IPS DF 6.9 (cell line): ENCODE measurements around the gene PHTF2.

Experiments used
- DNase-seq: peaks from one replicate; pipeline ENCODE4 v3.0.0-alpha.2; 2013; ENCODE audit warnings: low read depth, low spot score
- H3K27ac ChIP-seq: one replicate; pipeline ENCODE4 v1.5.1; 2013; ENCODE audit warnings: low read length, control low read depth
- H3K27me3 ChIP-seq: 2 replicates; pipeline ENCODE4 v1.6.1; 2013; ENCODE audit warnings: mild to moderate bottlenecking, low read length; ENCODE audit not compliant: control insufficient read depth, insufficient read depth
- H3K36me3 ChIP-seq: 2 replicates; pipeline ENCODE4 v1.6.1; 2013; ENCODE audit warnings: low read length; ENCODE audit not compliant: control insufficient read depth, insufficient read depth
- H3K4me1 ChIP-seq: 2 replicates; pipeline ENCODE4 v1.6.1; 2013; ENCODE audit warnings: low read length; ENCODE audit not compliant: control insufficient read depth, insufficient read depth
- H3K4me3 ChIP-seq: 2 replicates; pipeline ENCODE4 v1.5.1; 2013; ENCODE audit warnings: mild to moderate bottlenecking, low read length
- H3K9me3 ChIP-seq: 2 replicates; pipeline ENCODE4 v1.6.1; 2013; ENCODE audit warnings: low read length, inconsistent platforms; ENCODE audit not compliant: control insufficient read depth, insufficient read depth
- WGBS: extraction: QIAGEN DNeasy Blood & Tissue Kit; methylation state at CpG from one replicate; pipeline ENCODE4 v1.1.7; 2013; ENCODE audit warnings: mixed read lengths, missing lambda C conversion rate; ENCODE audit not compliant: insufficient read length, insufficient coverage; 5-methylcytosine and 5-hydroxymethylcytosine counted together

The PHTF2 gene

DNA sequence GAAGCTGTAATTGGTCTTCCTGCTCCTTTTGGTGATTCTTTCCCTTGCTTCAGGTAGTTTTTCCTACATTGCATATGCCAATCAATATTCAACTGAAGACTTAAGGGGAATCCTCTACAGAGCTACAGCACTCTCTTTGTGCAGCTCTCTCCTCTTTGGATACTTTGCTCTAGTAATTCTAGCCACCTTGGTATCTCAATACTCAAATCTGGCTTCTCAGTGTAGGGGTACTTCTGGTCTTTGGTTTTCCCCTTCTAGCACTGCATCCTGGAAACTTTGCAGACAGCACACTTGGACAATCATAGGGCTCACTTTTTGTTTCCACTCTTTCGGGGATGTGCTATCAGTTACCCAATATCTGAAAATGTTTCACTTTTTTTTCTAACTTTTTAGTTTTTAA, 9.9 kb downstream of the PHTF2 start:
- Histone ChIP-seq H3K27ac (no peak overlapping the region), H3K9me3 (no peaks in the 10 kb centered on the region), H3K4me1 (no peaks in the 10 kb centered on the region), H3K36me3 (no peaks in the 10 kb centered on the region), H3K4me3 (no peak overlapping the region), H3K27me3 (no peaks in the 10 kb centered on the region)
- WGBS: no CpG with 5 or more reads among the region's 1 CpG
- DNase-seq: no peak

DNA sequence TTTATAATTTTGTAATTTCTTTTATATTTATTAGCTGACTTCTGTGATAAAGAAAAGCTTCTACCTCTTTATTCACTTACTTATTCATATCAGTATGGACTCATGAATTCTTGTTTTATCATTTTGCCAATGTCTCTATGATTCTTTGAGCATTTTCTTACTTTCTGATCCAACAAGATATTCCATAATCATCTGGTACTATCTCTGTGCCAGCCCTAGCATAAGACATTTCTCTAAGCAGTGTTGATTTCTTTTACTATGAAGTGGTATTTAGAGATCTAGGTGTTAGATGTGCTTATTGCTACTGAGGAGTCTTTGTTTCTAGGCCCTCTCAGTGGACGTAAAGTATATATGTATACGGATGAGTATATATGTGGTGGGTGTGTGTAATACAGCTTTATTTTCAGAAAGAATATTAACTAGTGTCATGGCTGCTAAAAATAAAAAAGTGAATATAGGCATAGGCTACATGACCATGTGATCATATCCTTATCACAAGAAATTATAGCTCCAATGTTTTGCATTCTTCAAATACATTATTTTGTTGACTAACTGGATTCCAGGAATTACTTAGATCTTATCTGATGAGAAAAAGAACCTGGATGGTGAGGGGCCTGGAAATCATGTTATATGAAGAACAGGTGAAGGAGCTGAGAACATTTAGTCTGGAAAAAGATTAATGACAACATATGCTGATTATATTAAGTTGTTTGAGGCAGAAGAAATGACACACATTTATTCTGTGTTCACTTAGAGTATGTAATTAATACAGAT, 13.1 kb downstream of the PHTF2 start:
- no peak for DNase-seq
- H3K9me3 ChIP-seq: no peaks in the 10 kb centered on the region
- no peak overlapping the region for H3K27ac ChIP-seq
- H3K4me1 ChIP-seq: no peaks in the 10 kb centered on the region
- H3K27me3 ChIP-seq: no peaks in the 10 kb centered on the region
- H3K36me3 ChIP-seq: no peaks in the 10 kb centered on the region
- no peak overlapping the region for H3K4me3 ChIP-seq
- 100% methylated on average over 1 of the region's 2 CpGs for WGBS

DNA sequence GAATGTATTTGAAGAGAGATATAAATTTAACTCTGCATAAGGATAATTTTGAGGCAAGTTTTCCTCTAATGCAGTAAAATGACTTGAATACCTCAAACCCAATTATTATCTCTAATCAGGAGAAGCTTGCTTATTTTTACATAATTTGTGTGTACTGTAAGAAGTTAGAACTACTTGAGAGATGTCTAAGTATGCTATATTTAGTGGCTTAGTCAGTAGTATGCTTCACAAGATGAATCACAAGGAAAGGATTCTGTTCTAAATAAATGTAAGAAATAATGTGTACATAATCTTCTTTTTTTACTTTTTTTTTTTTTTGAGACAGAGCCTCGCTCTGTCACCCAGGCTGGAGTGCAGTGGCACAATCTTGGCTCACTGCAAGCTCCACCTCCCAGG, 13.7 kb downstream of the PHTF2 start:
- DNase-seq: no peak
- Histone ChIP-seq H3K27ac (no peak overlapping the region), H3K27me3 (no peaks in the 10 kb centered on the region), H3K9me3 (no peaks in the 10 kb centered on the region), H3K4me1 (no peaks in the 10 kb centered on the region), H3K36me3 (no peaks in the 10 kb centered on the region), H3K4me3 (no peak overlapping the region)
- WGBS: no CpG with 5 or more reads among the region's 1 CpG

DNA sequence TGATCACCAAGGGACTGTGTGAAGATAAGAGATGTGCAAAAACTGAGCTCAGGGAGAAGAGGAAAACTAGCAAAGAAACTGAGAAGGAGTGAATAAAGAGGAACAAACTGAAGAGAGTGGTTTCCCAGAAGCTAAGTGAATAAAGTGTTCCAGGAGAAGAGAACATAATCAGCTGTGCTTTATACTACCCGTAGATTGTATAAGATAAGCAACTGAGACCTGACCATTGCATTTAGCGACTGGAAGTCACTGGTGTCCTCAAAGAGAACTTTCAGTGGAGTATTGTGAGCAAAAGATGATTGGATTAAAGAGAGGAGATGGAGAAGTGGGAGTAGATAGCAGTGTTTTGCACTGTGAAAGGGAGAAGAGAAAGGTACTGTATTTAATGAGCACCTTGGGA, 14.6 kb downstream of the PHTF2 start:
- DNase-seq: no peak
- WGBS: no CpG with 5 or more reads among the region's 2 CpGs
- H3K4me3 ChIP-seq: no peak overlapping the region
- no peaks in the 10 kb centered on the region for H3K9me3 ChIP-seq
- no peaks in the 10 kb centered on the region for H3K27me3 ChIP-seq
- H3K36me3 ChIP-seq: no peaks in the 10 kb centered on the region; the same call in 1 of the 2 replicates
- H3K27ac ChIP-seq: no peak overlapping the region
- no peaks in the 10 kb centered on the region for H3K4me1 ChIP-seq

DNA sequence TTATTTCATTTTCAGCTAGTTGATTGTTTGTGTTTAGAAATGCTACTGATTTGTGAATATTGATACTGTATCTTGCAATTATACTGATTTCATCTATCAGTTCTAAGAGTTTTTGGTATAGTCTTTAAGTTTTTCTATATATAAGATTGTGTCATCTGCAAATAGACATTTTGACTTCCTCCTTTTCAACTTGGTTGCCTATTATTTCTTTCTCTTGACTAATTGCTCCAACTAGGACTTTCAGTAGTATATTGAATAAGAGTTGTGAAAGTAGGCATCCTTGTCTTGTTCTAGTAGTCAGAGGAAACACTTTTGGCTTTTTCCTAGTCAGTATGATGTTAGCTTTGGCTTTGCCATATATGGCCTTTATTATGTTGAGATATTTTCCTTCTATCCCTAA, 20.4 kb downstream of the PHTF2 start:
- no peak for DNase-seq
- no peaks in the 10 kb centered on the region; the same call in 1 of the 2 replicates for H3K36me3 ChIP-seq
- no peak overlapping the region for H3K4me3 ChIP-seq
- no peaks in the 10 kb centered on the region for H3K9me3 ChIP-seq
- no peak overlapping the region for H3K27ac ChIP-seq
- no peaks in the 10 kb centered on the region for H3K4me1 ChIP-seq
- no peaks in the 10 kb centered on the region for H3K27me3 ChIP-seq

DNA sequence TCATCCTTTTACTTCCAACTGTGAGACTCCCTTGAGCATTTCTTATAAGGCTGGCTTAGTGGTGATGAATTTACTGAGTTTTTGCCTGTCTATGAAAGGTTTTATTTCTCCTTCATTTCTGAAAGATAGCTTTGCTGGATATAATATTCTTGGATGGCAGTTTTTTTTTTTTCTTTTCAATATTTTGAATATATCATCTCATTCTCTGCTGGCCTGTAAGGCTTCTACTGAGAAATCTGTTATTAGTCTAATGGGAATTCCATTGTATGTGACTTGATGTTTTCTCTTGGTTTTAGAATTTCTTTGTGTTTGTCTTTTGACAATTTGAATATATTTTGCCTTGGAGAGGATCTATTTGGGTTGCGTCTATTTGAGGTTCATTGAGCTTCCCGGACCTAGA, 22.4 kb downstream of the PHTF2 start:
- no CpG with 5 or more reads among the region's 2 CpGs for WGBS
- no peak for DNase-seq
- Histone ChIP-seq H3K9me3 (no peaks in the 10 kb centered on the region), H3K4me1 (no peaks in the 10 kb centered on the region), H3K36me3 (no peaks in the 10 kb centered on the region; the same call in 1 of the 2 replicates), H3K4me3 (no peak overlapping the region), H3K27ac (no peak overlapping the region), H3K27me3 (no peaks in the 10 kb centered on the region)

DNA sequence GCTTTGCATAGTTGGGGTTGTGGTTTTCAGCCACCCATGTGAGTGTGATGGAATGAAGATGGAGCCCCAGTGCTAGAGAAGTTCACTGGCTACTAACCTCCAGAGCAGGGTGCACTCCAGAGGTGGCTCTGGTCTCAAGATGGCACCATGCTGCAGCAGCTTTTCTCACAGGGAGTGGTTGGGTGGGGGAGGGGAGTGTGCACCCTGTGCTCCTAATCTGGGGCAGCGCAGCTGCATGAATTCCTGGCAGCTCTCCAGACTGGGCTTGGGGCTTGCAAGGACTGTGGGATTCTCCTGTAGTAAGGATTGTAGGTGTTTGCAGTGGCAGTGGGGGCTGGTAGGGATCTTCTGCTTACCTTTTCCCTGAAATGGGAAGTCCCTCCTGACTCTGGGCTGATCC, 23.7 kb downstream of the PHTF2 start:
- Histone ChIP-seq H3K27me3 (no peaks in the 10 kb centered on the region), H3K4me1 (no peaks in the 10 kb centered on the region), H3K27ac (no peak overlapping the region), H3K36me3 (no peaks in the 10 kb centered on the region; the same call in 1 of the 2 replicates), H3K4me3 (no peak overlapping the region), H3K9me3 (no peaks in the 10 kb centered on the region)
- WGBS: no CpG with 5 or more reads among the region's 1 CpG
- DNase-seq: no peak

DNA sequence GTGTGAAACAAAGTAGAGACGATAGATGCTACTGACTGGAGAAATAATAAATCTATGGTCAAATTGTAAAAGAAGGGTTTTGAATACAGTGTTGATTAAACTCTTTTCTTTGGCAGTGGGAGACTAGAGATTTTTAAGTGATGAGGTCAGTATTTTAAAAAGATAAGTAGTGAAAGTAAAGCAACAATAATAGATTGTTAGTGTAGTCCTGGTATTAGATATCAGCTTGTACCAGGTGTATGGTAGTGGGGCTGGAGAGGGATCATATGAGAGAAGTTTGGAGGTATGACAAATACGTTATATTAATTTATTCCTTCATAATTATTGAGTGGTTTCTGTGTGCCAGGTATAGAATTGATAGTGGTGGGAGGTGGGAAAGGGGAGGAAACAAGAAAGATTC, 25.2 kb downstream of the PHTF2 start:
- DNase-seq: no peak
- no peaks in the 10 kb centered on the region for H3K4me1 ChIP-seq
- no peak overlapping the region for H3K4me3 ChIP-seq
- no peaks in the 10 kb centered on the region for H3K27me3 ChIP-seq
- no peaks in the 10 kb centered on the region for H3K36me3 ChIP-seq
- WGBS: 100% methylated on average over 1 of the region's 2 CpGs
- H3K27ac ChIP-seq: no peak overlapping the region
- H3K9me3 ChIP-seq: no peaks in the 10 kb centered on the region

DNA sequence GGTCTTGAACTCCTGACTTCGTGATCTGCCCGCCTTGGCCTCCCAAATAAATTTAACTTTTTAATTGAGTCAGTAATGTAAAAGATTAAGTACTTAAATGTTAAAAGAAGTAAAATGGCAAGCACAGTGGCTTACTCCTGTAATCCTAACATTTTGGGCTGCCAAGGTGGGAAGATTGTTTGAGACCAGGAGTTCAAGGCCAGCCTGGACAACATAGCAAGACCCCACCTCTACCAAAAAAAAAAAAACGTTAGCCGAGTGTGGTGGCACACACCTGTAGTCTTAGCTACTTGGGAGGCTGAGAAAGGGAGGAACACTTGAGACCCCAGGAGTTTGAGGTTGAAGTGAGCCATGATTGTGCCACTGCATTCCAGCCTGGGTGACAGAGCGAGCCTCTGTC, 26.1 kb downstream of the PHTF2 start:
- WGBS: no CpG with 5 or more reads among the region's 5 CpGs
- no peaks in the 10 kb centered on the region for H3K9me3 ChIP-seq
- H3K36me3 ChIP-seq: no peaks in the 10 kb centered on the region
- no peak for DNase-seq
- H3K27me3 ChIP-seq: no peaks in the 10 kb centered on the region
- H3K4me3 ChIP-seq: no peak overlapping the region
- H3K27ac ChIP-seq: no peak overlapping the region
- H3K4me1 ChIP-seq: no peaks in the 10 kb centered on the region

DNA sequence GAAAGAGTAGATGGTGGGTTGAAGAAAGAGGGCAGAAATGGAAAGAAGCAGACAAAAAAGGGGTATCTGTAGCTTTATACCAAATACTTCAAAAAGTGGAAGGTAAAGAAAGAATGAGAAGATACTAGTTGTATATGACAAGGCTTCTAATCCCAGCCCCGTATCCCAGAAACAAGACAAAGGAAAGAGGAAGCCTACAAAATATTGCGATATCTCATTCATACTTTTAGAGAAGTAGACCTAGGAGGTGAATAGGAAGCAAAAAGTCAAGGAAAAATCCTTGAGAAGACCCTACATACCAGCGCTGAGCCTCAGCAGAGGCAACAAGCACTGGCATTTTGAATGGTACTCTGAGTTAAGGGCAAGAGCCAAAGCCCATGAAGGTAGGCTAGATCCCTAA, 26.6 kb downstream of the PHTF2 start:
- no peak overlapping the region for H3K4me3 ChIP-seq
- no peaks in the 10 kb centered on the region for H3K9me3 ChIP-seq
- H3K27ac ChIP-seq: no peak overlapping the region
- H3K27me3 ChIP-seq: no peaks in the 10 kb centered on the region
- H3K36me3 ChIP-seq: no peaks in the 10 kb centered on the region
- WGBS: no CpG with 5 or more reads among the region's 3 CpGs
- no peak for DNase-seq
- H3K4me1 ChIP-seq: no peaks in the 10 kb centered on the region

DNA sequence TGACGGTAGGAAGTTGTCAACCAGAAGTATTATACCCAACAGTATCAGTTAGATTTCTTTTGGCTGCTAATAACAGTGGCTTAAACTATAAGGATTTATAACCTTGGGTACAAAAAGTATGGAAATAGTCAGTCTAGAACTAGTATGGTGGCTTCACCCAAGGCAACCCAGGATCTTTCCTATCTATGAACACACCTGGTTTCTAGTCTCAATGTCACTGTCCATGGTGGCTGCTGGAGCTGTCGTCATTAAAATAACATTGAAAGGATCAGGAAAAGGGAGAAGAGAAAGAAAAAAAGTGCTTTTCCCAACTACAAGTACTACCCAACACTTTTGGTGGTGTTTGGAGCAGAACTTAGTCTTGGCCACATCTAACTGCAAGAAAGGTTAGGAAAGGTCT, 27.7 kb downstream of the PHTF2 start:
- H3K27me3 ChIP-seq: no peaks in the 10 kb centered on the region
- WGBS: no CpG with 5 or more reads among the region's 2 CpGs
- no peaks in the 10 kb centered on the region for H3K9me3 ChIP-seq
- DNase-seq: no peak
- no peaks in the 10 kb centered on the region for H3K36me3 ChIP-seq
- no peak overlapping the region for H3K4me3 ChIP-seq
- H3K4me1 ChIP-seq: no peaks in the 10 kb centered on the region
- no peak overlapping the region for H3K27ac ChIP-seq
